GM10248 (cell line): Measurements from ENCODE around the gene ADAMTS5.

Experiments
- CTCF ChIA-PET: fragments of 300-600 bp; sonication (Branson Sonifier 250); formaldehyde crosslinking; extraction: SDS; loops from one replicate; lab custom pipeline; 2021; ENCODE audit warnings: antibody characterized with exemption; lab: Yijun Ruan, JAX
- POLR2A ChIA-PET: fragments of 350-650 bp; sonication (Branson Sonifier 250); formaldehyde crosslinking; extraction: SDS; loops from one replicate; lab custom pipeline; 2020; ENCODE audit warnings: antibody characterized with exemption; lab: Yijun Ruan, JAX
- DNase-seq: peaks from one replicate; pipeline ENCODE4 v3.0.0; 2012; ENCODE audit errors: extremely low spot score
- TF ChIP-seq, protein P1 (sequence below): IDR thresholded peaks from 2 replicates; pipeline ENCODE4 v1.5.1; 2012; ENCODE audit warnings: mild to moderate bottlenecking, low read depth; ENCODE audit errors: extremely low read depth, missing control alignments, control extremely low read depth

Gene ADAMTS5

DNA sequence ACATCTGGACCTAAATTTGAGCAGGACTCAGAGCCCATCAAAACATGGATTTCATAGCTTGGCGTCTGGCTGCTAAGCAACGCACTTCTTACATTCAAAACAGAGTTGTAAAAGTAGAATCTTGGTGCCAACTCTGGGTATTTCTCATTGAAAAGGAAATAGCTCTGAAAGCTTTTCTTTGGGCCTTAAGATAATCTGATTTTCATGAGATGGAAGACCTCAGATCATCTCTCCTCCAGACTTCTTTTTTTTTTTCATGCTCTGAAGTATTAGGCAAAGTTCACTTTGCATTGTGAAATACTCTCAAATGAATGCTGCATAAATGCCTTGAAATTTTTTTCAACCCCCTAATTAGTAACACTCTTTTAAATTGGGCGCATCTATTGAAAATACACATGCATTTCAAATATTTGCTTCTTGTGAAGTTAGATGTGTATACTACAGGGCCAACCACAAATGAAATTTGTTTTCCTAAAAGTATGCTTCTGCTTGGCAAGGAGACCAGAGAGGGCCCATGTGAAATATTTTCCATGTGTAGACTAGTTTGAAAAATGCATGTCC lies 4.2 kb downstream of the ADAMTS5 start:
- POLR2A ChIA-PET, result no interaction called here

DNA sequence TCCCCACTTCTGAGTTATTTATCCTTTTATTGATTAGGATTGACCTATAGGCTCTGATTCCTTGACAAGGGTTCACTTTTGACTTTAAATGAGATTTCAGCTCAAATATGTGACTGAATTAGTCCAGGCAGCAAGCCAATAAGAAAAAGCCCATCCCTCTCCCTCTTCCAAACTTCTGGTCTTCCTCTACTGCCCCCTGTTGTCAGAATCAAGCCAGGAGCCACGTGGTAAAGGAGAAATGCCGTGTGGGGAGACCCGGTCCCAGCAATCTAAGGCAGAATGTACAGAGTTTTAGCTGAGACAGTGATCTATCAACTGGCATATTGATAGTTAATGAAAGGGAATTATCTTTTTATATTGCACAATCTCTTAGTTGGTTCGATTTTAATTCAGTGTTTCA lies 5.2 kb downstream of the ADAMTS5 start:
- TF ChIP-seq, protein P1, sequence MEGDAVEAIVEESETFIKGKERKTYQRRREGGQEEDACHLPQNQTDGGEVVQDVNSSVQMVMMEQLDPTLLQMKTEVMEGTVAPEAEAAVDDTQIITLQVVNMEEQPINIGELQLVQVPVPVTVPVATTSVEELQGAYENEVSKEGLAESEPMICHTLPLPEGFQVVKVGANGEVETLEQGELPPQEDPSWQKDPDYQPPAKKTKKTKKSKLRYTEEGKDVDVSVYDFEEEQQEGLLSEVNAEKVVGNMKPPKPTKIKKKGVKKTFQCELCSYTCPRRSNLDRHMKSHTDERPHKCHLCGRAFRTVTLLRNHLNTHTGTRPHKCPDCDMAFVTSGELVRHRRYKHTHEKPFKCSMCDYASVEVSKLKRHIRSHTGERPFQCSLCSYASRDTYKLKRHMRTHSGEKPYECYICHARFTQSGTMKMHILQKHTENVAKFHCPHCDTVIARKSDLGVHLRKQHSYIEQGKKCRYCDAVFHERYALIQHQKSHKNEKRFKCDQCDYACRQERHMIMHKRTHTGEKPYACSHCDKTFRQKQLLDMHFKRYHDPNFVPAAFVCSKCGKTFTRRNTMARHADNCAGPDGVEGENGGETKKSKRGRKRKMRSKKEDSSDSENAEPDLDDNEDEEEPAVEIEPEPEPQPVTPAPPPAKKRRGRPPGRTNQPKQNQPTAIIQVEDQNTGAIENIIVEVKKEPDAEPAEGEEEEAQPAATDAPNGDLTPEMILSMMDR, result no peak
- ChIA-PET CTCF (interaction anchor here (0.9 to 1.4 kb wide), 3 partner anchors 12 to 22 kb away, joined by 3 to 4 read pairs (median 3); no protein-coding TSS in a partner anchor), POLR2A (no interaction called here)
- no peak for DNase-seq

More for the DNA sequence above, 4.2 kb downstream of the ADAMTS5 start:
- DNase-seq, result no peak
- TF ChIP-seq, protein P1, result no peak
- CTCF ChIA-PET, result interaction anchor here (1.1 to 1.4 kb wide), 3 partner anchors 8 to 21 kb away, joined by 3 to 4 read pairs (median 3); no protein-coding TSS in a partner anchor

DNA sequence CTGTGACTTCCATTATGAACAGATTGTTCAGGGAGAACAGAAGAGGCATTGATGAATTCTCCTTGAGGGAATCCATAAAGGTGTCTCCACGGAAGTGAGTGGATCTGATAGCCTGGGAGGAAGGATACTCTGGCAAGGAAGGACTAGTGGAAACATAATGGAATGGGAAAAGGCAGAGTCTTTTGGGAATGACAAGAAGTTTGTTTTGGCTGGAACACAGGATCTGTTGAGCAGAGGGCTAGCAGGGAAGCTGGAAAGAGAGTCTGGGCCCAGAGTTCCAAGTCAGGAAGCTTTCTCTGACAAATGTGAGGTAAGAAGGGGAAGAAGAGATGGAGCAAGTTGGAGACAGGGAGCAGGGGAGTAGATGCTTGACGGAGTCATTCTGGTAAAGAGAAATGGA lies 8.1 kb downstream of the ADAMTS5 start:
- DNase-seq, result no peak
- ChIA-PET CTCF (no interaction called here), POLR2A (no interaction called here)
- TF ChIP-seq, protein P1, result no peak

DNA sequence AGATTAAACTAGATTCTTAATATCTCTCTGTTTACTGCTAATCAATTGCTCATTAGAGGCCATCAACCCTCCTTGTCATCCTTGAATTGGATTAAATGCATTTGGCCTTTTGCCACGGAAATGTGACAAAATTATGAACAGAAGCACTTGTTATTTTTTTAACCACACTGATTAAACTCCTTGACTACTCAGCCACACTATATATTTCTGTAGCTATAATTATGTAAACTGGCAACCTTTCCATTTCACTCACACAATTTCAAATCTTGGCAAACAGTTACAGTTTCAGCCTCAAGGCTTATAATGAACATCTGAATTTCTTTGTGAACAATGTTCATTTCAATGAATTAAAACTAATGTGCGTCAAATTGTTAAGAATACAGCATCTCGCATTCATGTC lies 10.1 kb downstream of the ADAMTS5 start:
- POLR2A ChIA-PET, result no interaction called here
- no peak for DNase-seq
- TF ChIP-seq, protein P1, result no peak
- CTCF ChIA-PET, result interaction anchor here (1.3 to 1.9 kb wide), 3 partner anchors 9 to 16 kb away, joined by 4 read pairs; no protein-coding TSS in a partner anchor

DNA sequence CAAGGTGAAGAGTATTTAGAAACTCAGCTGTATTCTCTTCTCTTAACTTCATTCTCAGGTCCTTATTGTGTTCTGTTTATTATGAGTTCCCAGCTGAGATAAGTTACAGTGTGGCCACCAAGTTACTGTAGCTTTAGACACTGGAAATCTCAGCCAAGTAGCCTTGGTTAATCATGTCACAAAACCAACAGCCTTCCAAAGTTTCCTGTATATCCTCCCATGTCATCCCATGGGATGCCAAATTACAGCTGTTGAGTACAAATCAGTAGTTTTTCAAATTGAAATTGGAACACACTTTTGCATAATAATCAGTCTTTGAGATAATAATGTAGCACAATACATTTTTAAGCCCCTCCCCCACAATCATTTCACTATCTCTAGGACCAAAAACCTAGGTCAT lies 10.7 kb downstream of the ADAMTS5 start:
- ChIA-PET POLR2A (no interaction called here), CTCF (interaction anchor here (1.8 to 1.9 kb wide), 2 partner anchors 13 to 15 kb away, joined by 4 read pairs; no protein-coding TSS in a partner anchor)
- no peak for DNase-seq
- TF ChIP-seq, protein P1, result no peak

DNA sequence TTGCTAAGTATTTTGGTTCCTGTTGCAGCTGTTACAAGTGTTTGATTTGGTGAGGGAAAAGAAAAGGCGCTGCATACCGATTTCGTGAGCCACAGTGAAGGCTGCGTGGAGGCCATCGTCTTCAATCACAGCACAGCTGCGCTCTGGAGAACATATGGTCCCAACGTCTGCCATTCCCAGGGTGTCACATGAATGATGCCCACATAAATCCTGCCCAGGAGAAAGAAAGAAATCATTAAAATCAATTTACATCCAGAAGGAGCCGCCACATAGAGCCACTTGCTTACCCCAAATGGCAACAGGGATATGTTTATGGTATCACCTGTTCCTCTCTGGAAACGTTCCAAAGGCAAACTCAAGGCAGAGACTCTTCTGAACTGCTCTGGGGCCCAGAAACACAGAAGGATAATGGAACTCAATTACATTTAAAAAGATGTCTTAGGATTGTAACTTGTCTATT lies 12.2 kb downstream of the ADAMTS5 start:
- DNase-seq, result no peak
- ChIA-PET POLR2A (no interaction called here), CTCF (no interaction called here)
- TF ChIP-seq, protein P1, result no peak
